ENCODE results near the gene RDH5.

Gene RDH5

DNA sequence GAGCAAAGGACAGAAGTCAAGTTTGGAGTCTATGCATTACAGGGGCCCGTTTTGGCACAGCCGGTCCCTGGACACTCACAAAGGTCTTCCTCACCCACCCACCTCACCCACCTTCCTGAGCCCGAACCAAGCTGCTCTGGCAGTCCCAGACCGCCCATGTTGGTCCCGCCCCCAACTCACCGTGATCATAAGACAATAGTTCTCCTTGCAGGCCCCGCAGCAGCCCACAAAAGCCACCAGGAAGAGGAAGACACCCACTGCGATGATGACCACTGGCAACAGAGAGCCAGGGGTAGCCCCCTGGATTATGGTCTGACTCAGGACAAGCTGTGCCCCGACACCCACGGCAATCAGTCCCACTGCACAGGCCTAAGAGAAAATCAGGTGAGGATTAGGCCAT lies 6.8 kb downstream of the RDH5 start:
- TF ChIP-seq, protein P1, sequence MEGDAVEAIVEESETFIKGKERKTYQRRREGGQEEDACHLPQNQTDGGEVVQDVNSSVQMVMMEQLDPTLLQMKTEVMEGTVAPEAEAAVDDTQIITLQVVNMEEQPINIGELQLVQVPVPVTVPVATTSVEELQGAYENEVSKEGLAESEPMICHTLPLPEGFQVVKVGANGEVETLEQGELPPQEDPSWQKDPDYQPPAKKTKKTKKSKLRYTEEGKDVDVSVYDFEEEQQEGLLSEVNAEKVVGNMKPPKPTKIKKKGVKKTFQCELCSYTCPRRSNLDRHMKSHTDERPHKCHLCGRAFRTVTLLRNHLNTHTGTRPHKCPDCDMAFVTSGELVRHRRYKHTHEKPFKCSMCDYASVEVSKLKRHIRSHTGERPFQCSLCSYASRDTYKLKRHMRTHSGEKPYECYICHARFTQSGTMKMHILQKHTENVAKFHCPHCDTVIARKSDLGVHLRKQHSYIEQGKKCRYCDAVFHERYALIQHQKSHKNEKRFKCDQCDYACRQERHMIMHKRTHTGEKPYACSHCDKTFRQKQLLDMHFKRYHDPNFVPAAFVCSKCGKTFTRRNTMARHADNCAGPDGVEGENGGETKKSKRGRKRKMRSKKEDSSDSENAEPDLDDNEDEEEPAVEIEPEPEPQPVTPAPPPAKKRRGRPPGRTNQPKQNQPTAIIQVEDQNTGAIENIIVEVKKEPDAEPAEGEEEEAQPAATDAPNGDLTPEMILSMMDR (conservative IDR thresholded peaks at IDR 0.05), result no peak
- no peak for TF ChIP-seq ZFX (IDR thresholded peaks at IDR 0.05)
- H3K27ac ChIP-seq, result peak overlapping the region; percentile 91

DNA sequence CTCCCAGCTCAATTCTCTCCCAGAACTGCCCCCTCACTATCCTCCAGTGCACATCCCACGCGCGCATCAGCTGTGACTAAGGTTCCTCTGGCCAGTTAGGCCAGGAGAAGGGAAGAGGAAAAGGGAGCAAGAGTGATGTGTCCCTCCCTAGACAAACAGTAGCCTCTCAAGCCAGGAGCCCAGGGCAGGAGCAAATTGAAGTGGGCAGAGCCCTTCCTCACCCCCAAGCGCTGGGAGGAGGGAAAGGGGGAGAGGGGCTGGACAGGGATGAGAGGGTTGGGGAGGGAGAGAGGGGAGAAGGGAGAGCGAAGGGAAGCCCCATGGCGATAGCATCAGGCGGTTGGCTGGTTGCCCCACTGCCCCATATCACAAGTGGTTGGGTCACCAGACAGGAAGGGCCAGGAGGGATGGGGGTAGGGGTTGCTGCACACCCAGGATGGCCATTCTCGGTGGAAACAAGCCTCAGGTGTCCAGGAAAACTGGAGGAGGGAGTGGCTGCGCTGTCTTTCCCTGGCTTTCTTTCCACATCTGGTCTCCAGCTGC lies 7.5 kb downstream of the RDH5 start:
- TF ChIP-seq, protein P1 (conservative IDR thresholded peaks at IDR 0.05), result no peak
- no peak for TF ChIP-seq ZFX (IDR thresholded peaks at IDR 0.05)
- peak overlapping the region; percentile 91 for H3K27ac ChIP-seq

DNA sequence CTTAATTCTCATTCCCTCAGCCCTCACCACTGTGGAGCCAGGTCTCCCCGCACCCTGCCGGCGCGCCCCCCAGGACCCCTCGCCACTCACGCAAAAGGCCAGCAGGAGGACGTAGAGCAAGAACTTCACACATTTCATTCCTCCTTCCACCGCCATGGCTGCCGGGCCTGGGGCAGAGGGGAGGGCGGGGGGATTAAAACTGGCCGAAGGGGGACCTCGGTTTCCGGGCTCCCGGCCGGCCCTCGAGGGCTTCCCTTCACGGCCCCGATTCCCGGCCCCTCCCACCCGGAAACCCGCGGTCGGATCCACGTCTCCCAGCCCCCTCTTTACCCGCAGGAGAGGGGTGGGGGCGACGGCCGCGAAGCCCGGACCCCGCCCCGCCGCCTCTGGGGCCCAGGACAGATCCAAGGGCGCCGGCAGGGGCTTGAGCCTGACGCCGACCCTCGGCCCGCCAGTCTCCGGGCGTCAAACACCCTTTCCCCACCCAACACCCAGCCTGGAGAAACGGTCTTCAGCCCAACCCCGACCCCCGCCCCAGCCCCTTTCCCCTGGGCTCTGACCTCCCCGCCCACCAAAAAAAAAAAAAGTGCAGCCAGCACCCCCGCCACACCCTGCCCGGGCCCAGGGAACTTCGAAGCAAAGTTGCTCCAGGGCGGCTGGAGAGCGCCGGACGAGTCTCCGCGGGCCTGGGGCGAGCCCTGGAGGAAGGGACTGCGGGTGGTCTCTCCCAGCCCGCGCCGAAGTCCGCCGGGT lies 8.2 kb downstream of the RDH5 start:
- peak overlapping the region; percentile 91 for H3K27ac ChIP-seq

DNA sequence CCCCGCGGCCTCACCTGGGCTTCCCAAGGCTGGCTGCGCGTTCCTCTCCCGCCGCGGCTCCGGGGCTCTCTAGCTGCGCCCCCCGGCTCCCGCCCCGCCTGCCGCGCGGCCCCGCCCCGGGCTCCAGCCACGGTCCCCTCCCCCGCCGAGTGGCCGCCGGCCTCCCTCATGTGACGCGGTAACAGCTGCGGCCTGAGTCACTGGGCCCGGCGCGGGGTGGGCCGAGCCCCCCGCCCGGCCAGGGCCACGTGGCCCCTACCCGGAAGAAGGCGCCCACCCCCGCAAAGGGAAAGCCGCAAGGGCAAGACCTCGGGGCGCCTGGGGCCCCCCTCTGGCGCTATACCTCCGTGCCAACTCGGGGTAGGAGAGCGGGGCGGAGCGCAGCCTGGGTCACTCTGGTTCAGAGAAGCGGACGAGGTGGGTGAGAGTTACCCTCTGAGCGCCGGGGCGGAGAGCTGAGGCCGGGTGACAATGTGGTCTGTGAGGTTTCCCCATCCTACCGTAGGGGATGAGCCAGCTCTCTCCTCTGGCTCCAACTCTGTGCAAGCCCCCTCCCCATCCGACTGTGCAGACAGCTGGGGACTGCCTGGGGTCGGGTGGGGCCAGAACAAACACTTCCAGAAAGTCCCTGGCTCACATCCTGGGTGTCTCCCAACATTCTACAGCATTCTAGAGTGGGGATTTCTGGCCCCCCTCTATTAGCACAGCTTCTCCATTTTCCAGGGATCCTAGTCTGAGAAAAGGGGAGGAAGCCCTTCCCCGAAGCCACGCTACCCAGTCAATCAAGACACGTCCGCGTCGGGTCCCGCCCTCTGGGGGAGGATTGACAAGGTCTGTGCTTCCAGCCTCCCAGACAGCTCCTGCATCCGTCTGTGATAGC lies 9.0 kb downstream of the RDH5 start, which contains the start of gene CD63:
CD63 (minus strand) TSS at position 71 of the 880 bp plus-strand sequence. CDS start 668 bp downstream, outside the sequence.
- TF ChIP-seq ZFX (IDR thresholded peaks at IDR 0.05), result peak; percentile 83; the same call in 1 of the 2 replicates
- TF ChIP-seq, protein P1 (conservative IDR thresholded peaks at IDR 0.05), result no peak
- peak within 1 kb of the TSS; percentile 91 for H3K27ac ChIP-seq

More for the DNA sequence above, 8.2 kb downstream of the RDH5 start:
- TF ChIP-seq ZFX (IDR thresholded peaks at IDR 0.05), result no peak
- TF ChIP-seq, protein P1 (conservative IDR thresholded peaks at IDR 0.05), result no peak

DNA sequence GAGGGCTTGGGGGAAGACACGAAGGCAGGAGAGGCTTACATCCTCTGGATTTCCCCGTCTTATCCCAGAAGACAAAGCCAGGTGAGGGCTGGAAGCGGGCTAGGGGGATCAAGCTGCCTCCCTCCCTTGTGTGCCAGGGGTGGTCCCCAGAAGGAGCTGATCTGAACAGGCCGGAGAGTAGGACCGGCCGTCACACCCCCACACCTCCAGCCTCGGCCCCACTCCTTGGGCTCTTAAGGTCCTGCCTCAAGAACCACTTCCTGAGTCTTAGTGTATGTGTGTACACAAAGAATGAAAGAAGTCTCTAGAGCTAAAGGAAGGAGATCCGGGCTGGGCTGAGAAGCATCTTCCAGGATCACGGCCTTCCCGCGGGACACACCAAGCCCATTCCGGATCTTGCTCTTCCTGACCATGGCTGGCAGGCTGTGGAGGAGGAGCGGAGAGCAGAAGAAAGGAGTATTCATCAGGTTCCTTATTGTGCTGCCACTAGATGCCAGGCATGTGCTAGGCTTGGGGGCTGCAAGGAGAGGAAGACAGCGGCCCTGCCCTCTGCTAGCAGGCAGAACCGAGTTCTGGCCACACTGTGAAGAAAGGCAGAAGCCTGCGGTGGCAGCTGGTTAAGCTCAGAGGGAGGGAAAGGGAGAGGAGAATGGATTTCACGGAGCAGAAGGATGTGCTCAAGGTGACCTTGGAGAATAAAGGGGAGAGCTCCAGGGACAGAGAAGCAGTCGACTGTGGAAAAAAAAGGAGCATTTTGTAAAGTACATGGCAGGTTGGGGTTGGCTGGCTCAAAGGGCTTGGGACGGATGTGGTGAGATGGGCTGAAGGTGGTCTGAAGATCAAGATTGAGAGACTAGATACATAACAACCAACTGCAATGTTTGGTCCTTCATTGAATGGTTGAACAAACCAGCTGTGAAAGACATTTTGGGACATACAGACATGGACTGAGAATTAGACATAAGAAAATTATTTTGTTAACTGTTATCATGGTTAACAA lies 9.9 kb downstream of the RDH5 start:
- H3K27ac ChIP-seq, result peak overlapping the region; percentile 91
- TF ChIP-seq ZFX (IDR thresholded peaks at IDR 0.05), result no peak
- TF ChIP-seq, protein P1 (conservative IDR thresholded peaks at IDR 0.05), result no peak

DNA sequence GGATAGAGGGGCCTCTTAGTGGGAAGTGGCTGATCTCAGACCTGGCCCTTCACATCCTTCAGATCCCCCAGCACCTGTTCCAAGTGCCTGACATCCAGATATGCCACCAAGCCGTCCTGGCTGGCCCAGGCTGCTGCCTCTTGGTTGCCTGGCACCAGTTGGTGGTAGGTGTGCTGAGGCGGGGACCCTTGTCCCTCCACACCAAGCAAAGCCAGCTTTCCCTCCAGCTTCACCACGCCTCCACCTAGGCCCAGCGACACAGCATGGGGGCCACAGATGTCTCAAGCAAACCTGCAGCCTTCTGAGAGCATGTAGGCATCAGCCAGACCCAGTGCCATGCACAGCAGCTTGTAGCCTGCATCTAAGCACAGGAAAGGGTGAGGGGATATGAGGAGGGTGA lies 12.1 kb downstream of the RDH5 start:
- no peak for TF ChIP-seq ZFX (IDR thresholded peaks at IDR 0.05)
- TF ChIP-seq, protein P1 (conservative IDR thresholded peaks at IDR 0.05), result no peak
- no peak overlapping the region for H3K27ac ChIP-seq

Measured in C4-2B (cell line).